Measurements from ENCODE around the gene ARHGAP28. TPM values are rescaled to one million over a fixed set of nuclear protein-coding genes. Genes with fewer than 3 reads are reported as not detected.

ARHGAP28 gene
- polyA plus RNA-seq, 1 experiment: 38.2 TPM

- DNase-seq (ENCODE audit: low read depth, low spot score): no peak
- CTCF ChIA-PET: interaction anchor here (0.6 kb wide), 1 partner anchor 68 kb away, joined by 9 read pairs; no protein-coding TSS in a partner anchor
- no peak overlapping the region for H3K27ac ChIP-seq (ENCODE audit: low read depth, low read length)
Observed at GRCh38 chr18:6757931-6758330, 28.4 kb downstream of the ARHGAP28 start.

GRCh38 chr18:6759579-6759978, 30.1 kb downstream of the ARHGAP28 start:
- ChIA-PET POLR2A (no interaction called here), CTCF (no interaction called here)
- no peak for TF ChIP-seq CTCF (IDR thresholded peaks at IDR 0.05; ENCODE audit: low read depth, low read length)
- Histone ChIP-seq H3K4me3 (ENCODE audit: low read depth, low read length) (no peak overlapping the region), H3K27ac (ENCODE audit: low read depth, low read length) (no peak overlapping the region), H3K27me3 (ENCODE audit: control insufficient read depth, insufficient read depth, low read length) (no peaks in the 10 kb centered on the region), H3K9me3 (ENCODE audit: control insufficient read depth, insufficient read depth, low read length) (no peaks in the 10 kb centered on the region)
- DNase-seq (ENCODE audit: low read depth, low spot score): no peak

More at GRCh38 chr18:6757931-6758330, 28.4 kb downstream of the ARHGAP28 start:
- H3K9me3 ChIP-seq (ENCODE audit: control insufficient read depth, insufficient read depth, low read length): no peaks in the 10 kb centered on the region
- TF ChIP-seq CTCF (IDR thresholded peaks at IDR 0.05; ENCODE audit: low read depth, low read length): no peak
- POLR2A ChIA-PET: interaction anchor here (0.7 kb wide), 1 partner anchor 15 kb away, joined by 3 read pairs; no protein-coding TSS in a partner anchor
- H3K27me3 ChIP-seq (ENCODE audit: control insufficient read depth, insufficient read depth, low read length): no peaks in the 10 kb centered on the region
- no peak overlapping the region for H3K4me3 ChIP-seq (ENCODE audit: low read depth, low read length)

DNA sequence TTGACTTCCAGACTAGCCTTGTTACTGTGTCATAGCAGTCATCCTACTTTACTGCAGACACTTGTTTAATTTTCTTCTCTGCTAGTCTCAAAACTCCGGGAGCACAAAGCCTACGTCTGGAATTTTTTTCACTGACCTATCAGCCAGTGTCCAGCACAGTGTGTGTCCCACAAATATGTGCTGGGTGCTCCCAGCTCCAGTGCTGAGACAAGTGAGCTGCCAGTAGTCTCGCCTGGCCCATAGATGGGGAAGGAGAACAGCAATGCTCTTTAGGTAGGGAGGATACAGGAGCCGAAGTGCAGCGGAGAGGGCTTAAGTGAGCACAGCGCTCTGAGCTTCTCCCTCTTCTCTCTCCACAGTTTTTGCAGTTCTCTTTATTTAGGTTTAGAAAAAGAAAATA, 34.0 kb downstream of the ARHGAP28 start:
- no peak overlapping the region for H3K27ac ChIP-seq (ENCODE audit: low read depth, low read length)

DNA sequence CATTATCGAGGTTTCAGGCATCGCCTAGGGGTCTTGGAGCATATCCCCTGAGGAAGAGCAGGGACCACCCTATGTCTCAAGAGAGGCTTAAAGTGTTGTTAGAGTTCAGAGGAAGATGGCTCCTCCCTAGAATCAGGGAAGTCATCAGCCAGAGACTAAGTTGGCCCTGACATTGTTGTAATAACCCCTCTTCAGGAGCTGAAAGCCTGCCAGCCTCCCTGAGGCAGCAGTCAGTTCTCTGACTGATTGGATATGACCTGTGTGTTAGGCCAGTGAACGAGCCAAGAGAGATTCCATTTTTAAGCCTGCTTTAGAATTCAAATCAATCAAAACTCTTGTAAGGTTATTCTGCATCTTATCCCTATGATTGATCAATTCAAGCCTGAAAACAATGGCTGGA, 34.9 kb downstream of the ARHGAP28 start:
- no peaks in the 10 kb centered on the region for H3K27me3 ChIP-seq (ENCODE audit: control insufficient read depth, insufficient read depth, low read length)
- no peaks in the 10 kb centered on the region for H3K9me3 ChIP-seq (ENCODE audit: control insufficient read depth, insufficient read depth, low read length)
- ChIA-PET POLR2A (no interaction called here), CTCF (interaction anchor here (1.0 kb wide), 1 partner anchor 121 kb away, joined by 3 read pairs; no protein-coding TSS in a partner anchor)
- no peak for DNase-seq (ENCODE audit: low read depth, low spot score)
- no peak overlapping the region for H3K27ac ChIP-seq (ENCODE audit: low read depth, low read length)
- H3K4me3 ChIP-seq (ENCODE audit: low read depth, low read length): no peak overlapping the region
- TF ChIP-seq CTCF (IDR thresholded peaks at IDR 0.05; ENCODE audit: low read depth, low read length): no peak

More for the DNA sequence above, 34.0 kb downstream of the ARHGAP28 start:
- TF ChIP-seq CTCF (IDR thresholded peaks at IDR 0.05; ENCODE audit: low read depth, low read length): no peak
- no peaks in the 10 kb centered on the region for H3K27me3 ChIP-seq (ENCODE audit: control insufficient read depth, insufficient read depth, low read length)
- ChIA-PET POLR2A (interaction anchor here (0.6 kb wide), 1 partner anchor 39 kb away, joined by 3 read pairs; no protein-coding TSS in a partner anchor), CTCF (interaction anchor here (1.0 kb wide), 1 partner anchor 122 kb away, joined by 3 read pairs; no protein-coding TSS in a partner anchor)
- H3K4me3 ChIP-seq (ENCODE audit: low read depth, low read length): no peak overlapping the region
- no peaks in the 10 kb centered on the region for H3K9me3 ChIP-seq (ENCODE audit: control insufficient read depth, insufficient read depth, low read length)
- DNase-seq (ENCODE audit: low read depth, low spot score): no peak

- Histone ChIP-seq H3K27ac (ENCODE audit: low read depth, low read length) (no peak overlapping the region), H3K4me3 (ENCODE audit: low read depth, low read length) (no peak overlapping the region), H3K9me3 (ENCODE audit: control insufficient read depth, insufficient read depth, low read length) (no peaks in the 10 kb centered on the region), H3K27me3 (ENCODE audit: control insufficient read depth, insufficient read depth, low read length) (no peaks in the 10 kb centered on the region)
- CTCF ChIA-PET: no interaction called here
- no peak for DNase-seq (ENCODE audit: low read depth, low spot score)
- TF ChIP-seq CTCF (IDR thresholded peaks at IDR 0.05; ENCODE audit: low read depth, low read length): no peak
- POLR2A ChIA-PET: no interaction called here
Observed at GRCh38 chr18:6773777-6774176, 44.3 kb downstream of the ARHGAP28 start.

All from AG04450 (cell line).